WTC11 (cell line): ENCODE data around the gene CDC42EP2.

Experiments used
- CREB1 ChIP-seq: sonication (generic); formaldehyde crosslinking; IDR thresholded peaks from 2 replicates; pipeline ENCODE4 v1.8.0; 2023; ENCODE audit warnings: mild to moderate bottlenecking, missing genetic modification reagents
- FOXJ3 ChIP-seq: sonication (generic); formaldehyde crosslinking; IDR thresholded peaks from 2 replicates; pipeline ENCODE4 v1.9.0; 2021; ENCODE audit warnings: missing genetic modification reagents, mild to moderate bottlenecking, borderline replicate concordance
- ZBTB21 ChIP-seq: sonication (generic); formaldehyde crosslinking; IDR thresholded peaks from 2 replicates; pipeline ENCODE4 v1.8.1; 2023; ENCODE audit warnings: mild to moderate bottlenecking, missing genetic modification reagents, borderline replicate concordance
- ZNF138 ChIP-seq: sonication (generic); formaldehyde crosslinking; conservative IDR thresholded peaks from 2 replicates; pipeline ENCODE4 v1.8.1; 2022; ENCODE audit warnings: mild to moderate bottlenecking, moderate library complexity, missing genetic modification reagents
- ZNF396 ChIP-seq: fragments of 250-450 bp; sonication (Bioruptor Pico); IDR thresholded peaks from 2 replicates; pipeline ENCODE4 v1.8.0; 2021; ENCODE audit warnings: mild to moderate bottlenecking, moderate library complexity, borderline replicate concordance
- TF ChIP-seq, protein P1 (sequence below): sonication (generic); formaldehyde crosslinking; IDR thresholded peaks from 2 replicates; pipeline ENCODE4 v1.8.0; 2022; ENCODE audit warnings: mild to moderate bottlenecking, missing genetic modification reagents
- TF ChIP-seq, protein P2 (sequence below): fragments of 200-600 bp; IDR thresholded peaks from 2 replicates; pipeline ENCODE4 v1.8.0; 2022; ENCODE audit warnings: antibody characterized with exemption
- TF ChIP-seq, protein P3 (sequence below): sonication (generic); formaldehyde crosslinking; IDR thresholded peaks from 2 replicates; pipeline ENCODE4 v1.8.0; 2022; ENCODE audit warnings: missing genetic modification reagents
- TF ChIP-seq, protein P4 (sequence below): sonication (generic); formaldehyde crosslinking; IDR thresholded peaks from 2 replicates; pipeline ENCODE4 v1.8.0; 2022; ENCODE audit warnings: mild to moderate bottlenecking, missing genetic modification reagents
- TF ChIP-seq, protein P5 (sequence below): sonication (generic); formaldehyde crosslinking; IDR thresholded peaks from 2 replicates; pipeline ENCODE4 v1.8.1; 2022; ENCODE audit warnings: low read depth, mild to moderate bottlenecking, moderate library complexity, missing genetic modification reagents, borderline replicate concordance

DNA sequence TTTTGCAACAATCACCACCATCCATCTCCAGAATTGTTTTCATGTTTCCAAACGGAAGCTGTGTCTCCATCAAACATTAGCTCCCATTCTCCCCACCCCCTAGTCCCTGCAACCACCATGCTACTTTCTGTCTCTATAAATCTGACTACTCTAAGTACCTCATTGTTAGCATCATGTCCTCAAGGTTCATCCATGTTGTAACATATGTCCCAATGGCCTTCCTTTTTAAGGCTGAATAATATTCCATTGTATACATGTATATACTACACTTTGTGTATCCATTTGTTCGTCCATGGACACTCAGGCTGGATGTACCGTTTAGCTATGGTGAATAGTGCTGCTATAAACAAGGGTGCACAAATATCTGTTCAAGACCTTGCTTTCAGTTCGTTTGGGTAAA is 10.8 kb downstream of the CDC42EP2 start:
- TF ChIP-seq, protein P1, sequence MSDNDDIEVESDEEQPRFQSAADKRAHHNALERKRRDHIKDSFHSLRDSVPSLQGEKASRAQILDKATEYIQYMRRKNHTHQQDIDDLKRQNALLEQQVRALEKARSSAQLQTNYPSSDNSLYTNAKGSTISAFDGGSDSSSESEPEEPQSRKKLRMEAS (CRISPR knock-in tag), result no peak
- TF ChIP-seq, protein P2, sequence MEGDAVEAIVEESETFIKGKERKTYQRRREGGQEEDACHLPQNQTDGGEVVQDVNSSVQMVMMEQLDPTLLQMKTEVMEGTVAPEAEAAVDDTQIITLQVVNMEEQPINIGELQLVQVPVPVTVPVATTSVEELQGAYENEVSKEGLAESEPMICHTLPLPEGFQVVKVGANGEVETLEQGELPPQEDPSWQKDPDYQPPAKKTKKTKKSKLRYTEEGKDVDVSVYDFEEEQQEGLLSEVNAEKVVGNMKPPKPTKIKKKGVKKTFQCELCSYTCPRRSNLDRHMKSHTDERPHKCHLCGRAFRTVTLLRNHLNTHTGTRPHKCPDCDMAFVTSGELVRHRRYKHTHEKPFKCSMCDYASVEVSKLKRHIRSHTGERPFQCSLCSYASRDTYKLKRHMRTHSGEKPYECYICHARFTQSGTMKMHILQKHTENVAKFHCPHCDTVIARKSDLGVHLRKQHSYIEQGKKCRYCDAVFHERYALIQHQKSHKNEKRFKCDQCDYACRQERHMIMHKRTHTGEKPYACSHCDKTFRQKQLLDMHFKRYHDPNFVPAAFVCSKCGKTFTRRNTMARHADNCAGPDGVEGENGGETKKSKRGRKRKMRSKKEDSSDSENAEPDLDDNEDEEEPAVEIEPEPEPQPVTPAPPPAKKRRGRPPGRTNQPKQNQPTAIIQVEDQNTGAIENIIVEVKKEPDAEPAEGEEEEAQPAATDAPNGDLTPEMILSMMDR, result no peak
- no peak for TF ChIP-seq ZNF138 (CRISPR knock-in tag)
- TF ChIP-seq, protein P3, sequence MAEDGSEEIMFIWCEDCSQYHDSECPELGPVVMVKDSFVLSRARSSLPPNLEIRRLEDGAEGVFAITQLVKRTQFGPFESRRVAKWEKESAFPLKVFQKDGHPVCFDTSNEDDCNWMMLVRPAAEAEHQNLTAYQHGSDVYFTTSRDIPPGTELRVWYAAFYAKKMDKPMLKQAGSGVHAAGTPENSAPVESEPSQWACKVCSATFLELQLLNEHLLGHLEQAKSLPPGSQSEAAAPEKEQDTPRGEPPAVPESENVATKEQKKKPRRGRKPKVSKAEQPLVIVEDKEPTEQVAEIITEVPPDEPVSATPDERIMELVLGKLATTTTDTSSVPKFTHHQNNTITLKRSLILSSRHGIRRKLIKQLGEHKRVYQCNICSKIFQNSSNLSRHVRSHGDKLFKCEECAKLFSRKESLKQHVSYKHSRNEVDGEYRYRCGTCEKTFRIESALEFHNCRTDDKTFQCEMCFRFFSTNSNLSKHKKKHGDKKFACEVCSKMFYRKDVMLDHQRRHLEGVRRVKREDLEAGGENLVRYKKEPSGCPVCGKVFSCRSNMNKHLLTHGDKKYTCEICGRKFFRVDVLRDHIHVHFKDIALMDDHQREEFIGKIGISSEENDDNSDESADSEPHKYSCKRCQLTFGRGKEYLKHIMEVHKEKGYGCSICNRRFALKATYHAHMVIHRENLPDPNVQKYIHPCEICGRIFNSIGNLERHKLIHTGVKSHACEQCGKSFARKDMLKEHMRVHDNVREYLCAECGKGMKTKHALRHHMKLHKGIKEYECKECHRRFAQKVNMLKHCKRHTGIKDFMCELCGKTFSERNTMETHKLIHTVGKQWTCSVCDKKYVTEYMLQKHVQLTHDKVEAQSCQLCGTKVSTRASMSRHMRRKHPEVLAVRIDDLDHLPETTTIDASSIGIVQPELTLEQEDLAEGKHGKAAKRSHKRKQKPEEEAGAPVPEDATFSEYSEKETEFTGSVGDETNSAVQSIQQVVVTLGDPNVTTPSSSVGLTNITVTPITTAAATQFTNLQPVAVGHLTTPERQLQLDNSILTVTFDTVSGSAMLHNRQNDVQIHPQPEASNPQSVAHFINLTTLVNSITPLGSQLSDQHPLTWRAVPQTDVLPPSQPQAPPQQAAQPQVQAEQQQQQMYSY (CRISPR knock-in tag), result no peak
- TF ChIP-seq, protein P4, sequence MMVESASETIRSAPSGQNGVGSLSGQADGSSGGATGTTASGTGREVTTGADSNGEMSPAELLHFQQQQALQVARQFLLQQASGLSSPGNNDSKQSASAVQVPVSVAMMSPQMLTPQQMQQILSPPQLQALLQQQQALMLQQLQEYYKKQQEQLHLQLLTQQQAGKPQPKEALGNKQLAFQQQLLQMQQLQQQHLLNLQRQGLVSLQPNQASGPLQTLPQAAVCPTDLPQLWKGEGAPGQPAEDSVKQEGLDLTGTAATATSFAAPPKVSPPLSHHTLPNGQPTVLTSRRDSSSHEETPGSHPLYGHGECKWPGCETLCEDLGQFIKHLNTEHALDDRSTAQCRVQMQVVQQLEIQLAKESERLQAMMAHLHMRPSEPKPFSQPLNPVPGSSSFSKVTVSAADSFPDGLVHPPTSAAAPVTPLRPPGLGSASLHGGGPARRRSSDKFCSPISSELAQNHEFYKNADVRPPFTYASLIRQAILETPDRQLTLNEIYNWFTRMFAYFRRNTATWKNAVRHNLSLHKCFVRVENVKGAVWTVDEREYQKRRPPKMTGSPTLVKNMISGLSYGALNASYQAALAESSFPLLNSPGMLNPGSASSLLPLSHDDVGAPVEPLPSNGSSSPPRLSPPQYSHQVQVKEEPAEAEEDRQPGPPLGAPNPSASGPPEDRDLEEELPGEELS, result no peak
- TF ChIP-seq ZNF396, result no peak
- TF ChIP-seq CREB1 (CRISPR knock-in tag), result no peak
- no peak for TF ChIP-seq ZBTB21 (CRISPR knock-in tag)
- no peak for TF ChIP-seq FOXJ3 (CRISPR knock-in tag)
- TF ChIP-seq, protein P5, sequence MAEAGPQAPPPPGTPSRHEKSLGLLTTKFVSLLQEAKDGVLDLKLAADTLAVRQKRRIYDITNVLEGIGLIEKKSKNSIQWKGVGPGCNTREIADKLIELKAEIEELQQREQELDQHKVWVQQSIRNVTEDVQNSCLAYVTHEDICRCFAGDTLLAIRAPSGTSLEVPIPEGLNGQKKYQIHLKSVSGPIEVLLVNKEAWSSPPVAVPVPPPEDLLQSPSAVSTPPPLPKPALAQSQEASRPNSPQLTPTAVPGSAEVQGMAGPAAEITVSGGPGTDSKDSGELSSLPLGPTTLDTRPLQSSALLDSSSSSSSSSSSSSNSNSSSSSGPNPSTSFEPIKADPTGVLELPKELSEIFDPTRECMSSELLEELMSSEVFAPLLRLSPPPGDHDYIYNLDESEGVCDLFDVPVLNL (CRISPR knock-in tag), result no peak
